Tibial artery (tissue), 4 donors: ENCODE measurements around the gene ZNF775.

ENCODE experiments used
- DNase-seq, 2 donors: peaks; one replicate each; pipeline ENCODE4 v3.0.0-alpha.2; 2019
- H3K27ac ChIP-seq, 2 donors: fragments of 200-600 bp; sonication (generic) in 1 of 2; 1 replicate in 1 of 2; 2 replicates in 1 of 2; pipeline ENCODE4 v1.5.1; 2018 to 2019; ENCODE audit warnings: mild to moderate bottlenecking in 1 of 2
- H3K27me3 ChIP-seq, 2 donors: fragments of 200-600 bp; sonication (generic) in 1 of 2; one replicate each; pipeline versions ENCODE4 v1.5.1 to v1.6.0; 2016 to 2019
- H3K36me3 ChIP-seq, 3 donors: fragments of 200-600 bp; sonication (generic) in 2 of 3; one replicate each; pipeline ENCODE4 v1.5.1; 2016 to 2019; ENCODE audit warnings: mild to moderate bottlenecking in 2 of 3
- H3K4me1 ChIP-seq, 4 donors: fragments of 200-600 bp; sonication (generic) in 2 of 4; 1 replicate in 3 of 4; 2 replicates in 1 of 4; pipeline ENCODE4 v1.5.1; 2016 to 2019
- H3K4me3 ChIP-seq, 2 donors: fragments of 200-600 bp; sonication (generic) in 1 of 2; 1 replicate in 1 of 2; 2 replicates in 1 of 2; pipeline ENCODE4 v1.5.1; 2018 to 2019; ENCODE audit warnings: mild to moderate bottlenecking in 2 of 2
- H3K9me3 ChIP-seq, 3 donors: fragments of 200-600 bp; sonication (generic) in 1 of 3; one replicate each; pipeline ENCODE4 v1.5.1; 2016 to 2019
- intact Hi-C: fragments of 100-400 bp; cut with DNase I; formaldehyde crosslinking; loops from one replicate; pipeline ENCODE4 v1.15.0; 2023; ENCODE audit warnings: low total_unique reads
- TF ChIP-seq, protein P1 (sequence below), 2 experiments: fragments of 200-600 bp in 1 of 2; fragments of 450-650 bp in 1 of 2; IDR thresholded peaks; one replicate each; pipeline ENCODE4 v1.5.1; 2017 to 2019; ENCODE audit warnings: antibody characterized with exemption in 2 of 2, mild to moderate bottlenecking in 1 of 2, moderate library complexity in 1 of 2

ZNF775 gene

DNA sequence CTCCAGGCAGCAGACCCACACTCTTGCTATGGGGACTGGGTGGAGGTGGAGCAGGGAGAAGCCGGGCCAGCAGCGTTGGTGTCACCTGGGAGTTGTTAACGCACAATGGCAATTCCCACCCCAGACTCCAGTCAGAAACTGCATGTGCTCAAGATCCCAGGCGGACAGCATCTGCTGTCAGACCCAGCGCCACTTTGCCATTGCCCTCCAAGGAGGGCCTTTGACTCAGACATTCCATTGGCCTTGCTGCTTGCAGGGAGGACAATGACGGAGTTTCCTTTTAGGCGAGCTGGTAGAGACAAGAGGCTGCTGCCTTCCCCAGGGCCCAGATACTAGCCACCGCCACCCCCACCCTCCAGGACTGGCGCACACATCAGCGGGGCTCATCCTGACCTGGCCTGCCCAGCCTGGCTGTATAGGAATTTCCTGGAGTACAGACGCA lies 34.5 kb downstream of the ZNF775 start:
- DNase-seq = no peak
- H3K27ac ChIP-seq = no peak overlapping the region
- intact Hi-C loops = no loop called here

DNA sequence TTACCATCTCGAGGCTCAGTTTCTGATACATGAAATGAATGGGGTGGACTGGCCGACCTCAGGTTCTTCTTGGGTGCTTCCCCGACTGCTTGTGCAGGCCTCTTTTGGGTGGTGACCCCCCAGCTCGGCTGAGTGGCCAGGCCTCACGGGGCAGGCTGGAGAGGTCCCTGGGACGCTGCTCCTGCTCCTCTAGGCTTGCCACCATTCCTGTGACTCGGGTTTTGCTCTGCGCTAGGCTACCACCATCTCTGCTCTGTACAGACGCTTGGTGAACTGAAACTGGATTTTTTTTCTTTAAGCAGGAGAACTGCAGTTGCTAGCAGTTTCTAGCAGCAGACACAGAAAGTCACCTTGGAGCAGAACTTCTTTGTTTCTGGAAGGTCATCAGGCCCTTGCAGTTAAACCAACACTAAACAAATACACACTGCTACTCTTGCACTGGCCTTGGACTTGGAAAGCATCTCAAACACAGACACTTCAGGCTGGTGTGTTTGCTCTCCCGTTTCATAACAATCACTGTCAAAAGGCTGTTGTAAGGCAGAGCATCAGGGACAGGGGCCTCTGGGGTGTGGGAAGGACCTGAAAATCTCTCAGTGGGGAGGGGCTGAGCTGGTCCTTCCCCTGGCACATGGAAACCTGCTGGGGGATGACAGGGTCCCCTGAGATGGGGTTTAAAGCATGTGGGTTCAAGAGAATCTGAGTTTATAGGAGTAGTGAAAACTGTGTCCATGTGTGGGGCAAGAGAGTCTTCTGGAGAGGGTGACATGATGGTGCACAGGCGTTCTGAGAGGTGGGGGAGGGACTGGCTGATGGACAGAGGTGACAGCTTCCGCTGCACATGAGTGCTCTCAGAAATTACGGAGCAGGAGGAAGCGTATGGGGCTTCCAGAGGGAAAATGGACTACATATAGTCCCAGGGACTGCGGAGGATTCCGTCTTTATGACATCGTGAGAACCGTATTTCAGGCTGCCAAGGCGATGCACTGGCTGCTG lies 36.3 kb downstream of the ZNF775 start:
- H3K9me3 ChIP-seq = no peaks in the 10 kb centered on the region
- TF ChIP-seq, protein P1, sequence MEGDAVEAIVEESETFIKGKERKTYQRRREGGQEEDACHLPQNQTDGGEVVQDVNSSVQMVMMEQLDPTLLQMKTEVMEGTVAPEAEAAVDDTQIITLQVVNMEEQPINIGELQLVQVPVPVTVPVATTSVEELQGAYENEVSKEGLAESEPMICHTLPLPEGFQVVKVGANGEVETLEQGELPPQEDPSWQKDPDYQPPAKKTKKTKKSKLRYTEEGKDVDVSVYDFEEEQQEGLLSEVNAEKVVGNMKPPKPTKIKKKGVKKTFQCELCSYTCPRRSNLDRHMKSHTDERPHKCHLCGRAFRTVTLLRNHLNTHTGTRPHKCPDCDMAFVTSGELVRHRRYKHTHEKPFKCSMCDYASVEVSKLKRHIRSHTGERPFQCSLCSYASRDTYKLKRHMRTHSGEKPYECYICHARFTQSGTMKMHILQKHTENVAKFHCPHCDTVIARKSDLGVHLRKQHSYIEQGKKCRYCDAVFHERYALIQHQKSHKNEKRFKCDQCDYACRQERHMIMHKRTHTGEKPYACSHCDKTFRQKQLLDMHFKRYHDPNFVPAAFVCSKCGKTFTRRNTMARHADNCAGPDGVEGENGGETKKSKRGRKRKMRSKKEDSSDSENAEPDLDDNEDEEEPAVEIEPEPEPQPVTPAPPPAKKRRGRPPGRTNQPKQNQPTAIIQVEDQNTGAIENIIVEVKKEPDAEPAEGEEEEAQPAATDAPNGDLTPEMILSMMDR (IDR thresholded peaks at IDR 0.05) = no peak
- intact Hi-C loops = no loop called here

More for the DNA sequence above, 34.5 kb downstream of the ZNF775 start:
- Histone ChIP-seq H3K4me3 (no peak overlapping the region), H3K9me3 (no peaks in the 10 kb centered on the region), H3K27me3 (no peaks in the 10 kb centered on the region), H3K4me1 (no peaks in the 10 kb centered on the region), H3K36me3 (peaks cover 0 to 37% (median 10%) of the 10 kb centered on the region in 3 donors)
- TF ChIP-seq, protein P1 (IDR thresholded peaks at IDR 0.05) = no peak

DNA sequence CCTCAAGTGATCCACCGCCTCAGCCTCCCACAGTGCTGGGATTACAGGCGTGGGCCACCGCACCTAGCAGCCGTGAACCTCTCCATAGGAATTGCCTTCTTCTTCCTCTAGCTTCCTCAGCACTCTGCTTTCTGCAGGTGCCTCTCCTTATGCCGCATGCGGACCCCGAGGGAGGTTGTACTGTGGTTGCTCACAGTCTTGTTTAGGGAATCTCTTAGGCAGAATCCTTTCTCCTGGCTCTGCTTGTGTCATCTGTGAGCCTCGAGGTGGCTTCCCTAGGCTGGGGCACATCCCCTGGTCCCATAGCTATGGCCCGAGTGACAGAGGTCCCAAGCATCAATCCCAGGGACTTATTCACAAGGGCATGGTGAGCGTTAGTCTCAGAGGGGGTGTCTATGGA lies 38.1 kb downstream of the ZNF775 start:
- no peaks in the 10 kb centered on the region for H3K27me3 ChIP-seq
- no peak overlapping the region for H3K27ac ChIP-seq
- DNase-seq = no peak
- TF ChIP-seq, protein P1 (IDR thresholded peaks at IDR 0.05) = no peak
- no peak overlapping the region for H3K4me3 ChIP-seq
- H3K9me3 ChIP-seq = no peaks in the 10 kb centered on the region
- intact Hi-C loops = no loop called here
- H3K36me3 ChIP-seq = peaks cover 0 to 7% (median 0%) of the 10 kb centered on the region in 3 donors
- no peaks in the 10 kb centered on the region for H3K4me1 ChIP-seq

More for the DNA sequence above, 36.3 kb downstream of the ZNF775 start:
- Histone ChIP-seq H3K4me1 (no peaks in the 10 kb centered on the region), H3K36me3 (peaks cover 0 to 25% (median 2%) of the 10 kb centered on the region in 3 donors), H3K27me3 (no peaks in the 10 kb centered on the region), H3K4me3 (no peak overlapping the region), H3K27ac (no peak overlapping the region)
- DNase-seq = no peak

DNA sequence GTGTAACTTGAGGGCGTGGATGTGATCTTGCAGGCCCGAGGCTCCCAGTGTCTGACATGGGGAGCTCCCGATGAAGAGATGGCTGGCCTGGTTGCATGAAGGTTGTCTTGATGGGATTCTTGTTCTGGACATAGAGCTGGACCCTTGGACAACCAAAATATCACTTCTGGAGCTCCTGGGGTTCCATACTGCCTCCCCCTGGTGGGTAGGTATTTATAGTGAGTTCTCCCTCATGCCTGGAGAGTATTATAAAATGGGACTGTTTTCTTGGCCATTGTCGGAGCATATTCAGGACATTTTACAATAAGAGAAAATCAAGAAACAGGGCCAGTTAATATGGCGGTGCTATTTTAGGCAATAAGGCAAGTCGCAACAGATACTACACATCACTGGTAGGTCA lies 38.7 kb downstream of the ZNF775 start:
- Histone ChIP-seq H3K27ac (no peak overlapping the region), H3K4me3 (no peak overlapping the region), H3K4me1 (no peaks in the 10 kb centered on the region), H3K27me3 (no peaks in the 10 kb centered on the region), H3K9me3 (no peaks in the 10 kb centered on the region), H3K36me3 (peaks cover 0 to under 1% (median 0%) of the 10 kb centered on the region in 3 donors)
- DNase-seq = no peak
- TF ChIP-seq, protein P1 (IDR thresholded peaks at IDR 0.05) = no peak
- intact Hi-C loops = no loop called here

DNA sequence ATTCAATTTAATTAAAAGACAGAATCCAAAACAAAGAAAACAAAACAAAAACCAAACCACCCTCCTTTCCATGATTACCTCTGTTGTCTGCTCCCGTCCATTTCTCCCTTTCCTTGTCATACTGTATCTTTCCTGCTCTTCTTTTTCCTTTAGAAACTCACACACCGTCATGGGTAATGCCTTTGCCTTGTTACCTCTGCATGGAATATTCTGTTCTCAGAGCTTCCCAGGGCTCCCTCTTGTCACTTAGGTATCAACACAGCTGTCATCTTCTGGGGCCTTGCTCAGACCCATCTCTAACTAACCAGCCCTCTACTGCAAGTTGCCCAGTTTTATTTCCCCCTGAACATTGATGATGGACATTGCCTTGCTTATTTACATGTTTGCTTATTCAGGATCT lies 41.1 kb downstream of the ZNF775 start:
- H3K4me1 ChIP-seq = no peaks in the 10 kb centered on the region
- no peak for DNase-seq
- no peak overlapping the region for H3K27ac ChIP-seq
- H3K4me3 ChIP-seq = no peak overlapping the region
- no peaks in the 10 kb centered on the region for H3K27me3 ChIP-seq
- intact Hi-C loops = no loop called here
- TF ChIP-seq, protein P1 (IDR thresholded peaks at IDR 0.05) = no peak
- no peaks in the 10 kb centered on the region for H3K36me3 ChIP-seq
- no peaks in the 10 kb centered on the region for H3K9me3 ChIP-seq
